Uterus (tissue), 4 donors: Measurements from ENCODE around the gene DARS2. TPM values are rescaled to one million over a fixed set of nuclear protein-coding genes. Genes with fewer than 3 reads are reported as not detected.
"Not testable (repeated sequence)": the region's sequence is repeated elsewhere in the genome, so short reads cannot be mapped to it uniquely, and the experiment has no call there.

Experiments
- DNase-seq, 2 donors: peaks; one replicate each; pipeline ENCODE4 v3.0.0-alpha.2; 2019 to 2020
- H3K27ac ChIP-seq, 2 donors: fragments of 200-600 bp; sonication (generic); 1 replicate in 1 of 2; 2 replicates in 1 of 2; pipeline ENCODE4 v1.5.1; 2016 to 2018
- H3K27me3 ChIP-seq, 2 donors: fragments of 200-600 bp; sonication (generic); one replicate each; pipeline ENCODE4 v1.5.1; 2018 to 2019; ENCODE audit warnings: control low read depth in 1 of 2
- H3K36me3 ChIP-seq, 2 donors: fragments of 200-600 bp; sonication (generic); one replicate each; pipeline ENCODE4 v1.5.1; 2019; ENCODE audit warnings: control low read depth in 1 of 2
- H3K4me1 ChIP-seq, 2 donors: fragments of 200-600 bp; sonication (generic); one replicate each; pipeline ENCODE4 v1.5.1; 2018 to 2019; ENCODE audit warnings: control low read depth in 1 of 2
- H3K4me3 ChIP-seq, 2 donors: fragments of 200-600 bp; sonication (generic); 1 replicate in 1 of 2; 2 replicates in 1 of 2; pipeline ENCODE4 v1.5.1; 2018 to 2019; ENCODE audit warnings: mild to moderate bottlenecking in 1 of 2
- H3K9me3 ChIP-seq, 2 donors: fragments of 200-600 bp; sonication (generic); one replicate each; pipeline ENCODE4 v1.5.1; 2019; ENCODE audit warnings: control low read depth in 1 of 2
- POLR2A ChIP-seq, 2 donors: fragments of 450-650 bp; IDR thresholded peaks; one replicate each; pipeline ENCODE4 v1.6.1; 2016; ENCODE audit warnings: antibody characterized with exemption in 2 of 2, mild to moderate bottlenecking in 1 of 2, moderate library complexity in 1 of 2
- intact Hi-C: fragments of 100-400 bp; cut with DNase I; formaldehyde crosslinking; loops from one replicate; pipeline ENCODE4 v1.15.1; 2023; ENCODE audit warnings: low total_unique reads
- total RNA-seq, 4 donors: library from RNA; depleted of rRNA in 3 of 4; stranded (reverse); fragments of >200 nt in 3 of 4; gene quantifications; one replicate each; pipeline versions ENCODE4 v1.1.0 to v1.2.4, GENCODE V29; 2014 to 2023
- TF ChIP-seq, protein P1 (sequence below), 4 experiments: fragments of 200-600 bp in 2 of 4; fragments of 450-650 bp in 2 of 4; sonication (generic) in 2 of 4; IDR thresholded peaks; one replicate each; pipeline ENCODE4 v1.5.1; 2016 to 2019; ENCODE audit warnings: antibody characterized with exemption in 4 of 4, mild to moderate bottlenecking in 2 of 4, moderate library complexity in 1 of 4
- donor health status: DM: yes; HTN: yes; CAD: no.

Gene DARS2
- total RNA-seq, 4 donors from 2014 or later: 4.1 to 20.0 (median 12.7) TPM

DNA sequence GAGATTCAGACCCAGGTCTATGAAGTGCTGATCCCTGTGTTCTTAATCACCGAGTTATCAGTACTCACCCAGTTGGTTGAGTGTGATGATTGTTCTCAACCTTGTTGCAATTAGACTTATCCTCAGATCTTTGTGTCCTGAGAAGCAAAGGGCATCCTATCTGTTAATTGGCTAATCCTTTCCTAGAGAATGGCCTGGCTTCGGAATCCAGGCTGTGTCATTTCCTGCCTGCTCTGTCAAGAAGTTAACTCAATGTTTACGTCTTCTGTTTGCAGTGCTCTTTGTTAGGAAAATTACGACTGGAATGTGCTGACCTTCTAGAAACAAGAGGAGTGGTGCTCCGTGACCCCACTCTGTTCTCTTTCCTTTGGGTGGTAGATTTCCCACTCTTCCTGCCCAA lies 28.6 kb downstream of the DARS2 start:
- TF ChIP-seq POLR2A (IDR thresholded peaks at IDR 0.05): no peak
- TF ChIP-seq, protein P1, sequence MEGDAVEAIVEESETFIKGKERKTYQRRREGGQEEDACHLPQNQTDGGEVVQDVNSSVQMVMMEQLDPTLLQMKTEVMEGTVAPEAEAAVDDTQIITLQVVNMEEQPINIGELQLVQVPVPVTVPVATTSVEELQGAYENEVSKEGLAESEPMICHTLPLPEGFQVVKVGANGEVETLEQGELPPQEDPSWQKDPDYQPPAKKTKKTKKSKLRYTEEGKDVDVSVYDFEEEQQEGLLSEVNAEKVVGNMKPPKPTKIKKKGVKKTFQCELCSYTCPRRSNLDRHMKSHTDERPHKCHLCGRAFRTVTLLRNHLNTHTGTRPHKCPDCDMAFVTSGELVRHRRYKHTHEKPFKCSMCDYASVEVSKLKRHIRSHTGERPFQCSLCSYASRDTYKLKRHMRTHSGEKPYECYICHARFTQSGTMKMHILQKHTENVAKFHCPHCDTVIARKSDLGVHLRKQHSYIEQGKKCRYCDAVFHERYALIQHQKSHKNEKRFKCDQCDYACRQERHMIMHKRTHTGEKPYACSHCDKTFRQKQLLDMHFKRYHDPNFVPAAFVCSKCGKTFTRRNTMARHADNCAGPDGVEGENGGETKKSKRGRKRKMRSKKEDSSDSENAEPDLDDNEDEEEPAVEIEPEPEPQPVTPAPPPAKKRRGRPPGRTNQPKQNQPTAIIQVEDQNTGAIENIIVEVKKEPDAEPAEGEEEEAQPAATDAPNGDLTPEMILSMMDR (IDR thresholded peaks at IDR 0.05): no peak
- Histone ChIP-seq H3K36me3 (no peaks in the 10 kb centered on the region), H3K4me3 (no peak overlapping the region), H3K4me1 (no peaks in the 10 kb centered on the region), H3K27me3 (no peaks in the 10 kb centered on the region), H3K27ac (peak overlapping the region; percentile 32 to 59), H3K9me3 (no peaks in the 10 kb centered on the region)
- no peak for DNase-seq
- intact Hi-C loops: no loop called here

DNA sequence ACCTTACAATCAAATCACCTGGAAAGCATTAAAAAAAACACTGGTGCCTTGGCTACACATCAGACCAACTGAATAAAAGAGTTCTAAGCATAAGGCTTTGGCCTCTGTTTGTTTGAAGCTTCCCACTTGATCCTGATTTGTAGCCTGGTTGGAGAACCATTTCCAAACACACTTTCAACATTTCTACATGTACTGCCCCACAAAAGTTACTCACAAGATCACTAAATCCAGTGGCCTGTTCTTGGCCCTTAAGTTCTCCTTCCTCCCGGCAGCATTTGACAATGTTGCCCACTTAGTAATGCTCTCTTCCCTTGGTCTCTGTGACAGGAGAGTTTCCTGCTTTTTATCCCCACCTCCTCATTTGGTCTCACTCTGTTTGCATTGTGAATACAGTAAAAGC lies 31.5 kb downstream of the DARS2 start:
- no peak for DNase-seq
- H3K4me1 ChIP-seq: no peaks in the 10 kb centered on the region
- TF ChIP-seq, protein P1 (IDR thresholded peaks at IDR 0.05): no peak
- TF ChIP-seq POLR2A (IDR thresholded peaks at IDR 0.05): no peak
- H3K36me3 ChIP-seq: no peaks in the 10 kb centered on the region
- intact Hi-C loops: no loop called here
- H3K27me3 ChIP-seq: no peaks in the 10 kb centered on the region
- no peak overlapping the region for H3K27ac ChIP-seq
- H3K9me3 ChIP-seq: no peaks in the 10 kb centered on the region
- no peak overlapping the region for H3K4me3 ChIP-seq

GRCh38 chr1:173856903-173857302 lies 32.4 kb downstream of the DARS2 start:
- H3K27me3 ChIP-seq: no peaks in the 10 kb centered on the region
- no peaks in the 10 kb centered on the region for H3K4me1 ChIP-seq
- H3K36me3 ChIP-seq: no peaks in the 10 kb centered on the region
- intact Hi-C loops: no loop called here
- no peak for DNase-seq
- no peak overlapping the region for H3K27ac ChIP-seq
- TF ChIP-seq, protein P1 (IDR thresholded peaks at IDR 0.05): no peak
- TF ChIP-seq POLR2A (IDR thresholded peaks at IDR 0.05): no peak
- H3K4me3 ChIP-seq: no peak overlapping the region
- H3K9me3 ChIP-seq: no peaks in the 10 kb centered on the region

DNA sequence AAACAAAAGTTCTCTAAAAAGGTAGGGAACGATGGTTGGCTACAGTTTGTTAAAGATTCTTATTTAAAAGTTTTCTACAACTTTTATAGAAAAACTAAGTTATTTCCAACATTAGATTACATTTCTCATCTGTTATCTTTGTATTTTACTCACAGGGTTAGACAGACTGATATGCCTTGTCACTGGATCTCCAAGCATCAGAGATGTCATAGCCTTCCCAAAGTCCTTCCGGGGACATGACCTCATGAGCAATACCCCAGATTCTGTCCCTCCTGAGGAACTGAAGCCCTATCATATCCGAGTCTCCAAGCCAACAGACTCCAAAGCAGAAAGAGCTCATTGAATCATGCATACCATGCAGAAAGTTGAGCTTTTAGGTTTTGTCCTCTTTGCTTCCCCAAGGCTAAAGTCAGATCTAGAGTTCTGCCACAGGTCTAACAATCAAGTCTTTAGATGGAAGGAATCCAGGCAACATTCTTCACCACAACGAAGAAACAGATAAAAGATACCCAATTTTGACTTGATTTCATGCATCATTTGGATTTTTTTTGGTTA lies 33.0 kb downstream of the DARS2 start:
- H3K4me1 ChIP-seq: no peaks in the 10 kb centered on the region
- DNase-seq: no peak
- intact Hi-C loops: no loop called here
- no peaks in the 10 kb centered on the region for H3K27me3 ChIP-seq
- no peak overlapping the region for H3K4me3 ChIP-seq
- no peaks in the 10 kb centered on the region for H3K36me3 ChIP-seq
- no peak overlapping the region for H3K27ac ChIP-seq
- TF ChIP-seq POLR2A (IDR thresholded peaks at IDR 0.05): no peak
- TF ChIP-seq, protein P1 (IDR thresholded peaks at IDR 0.05): no peak
- no peaks in the 10 kb centered on the region for H3K9me3 ChIP-seq

DNA sequence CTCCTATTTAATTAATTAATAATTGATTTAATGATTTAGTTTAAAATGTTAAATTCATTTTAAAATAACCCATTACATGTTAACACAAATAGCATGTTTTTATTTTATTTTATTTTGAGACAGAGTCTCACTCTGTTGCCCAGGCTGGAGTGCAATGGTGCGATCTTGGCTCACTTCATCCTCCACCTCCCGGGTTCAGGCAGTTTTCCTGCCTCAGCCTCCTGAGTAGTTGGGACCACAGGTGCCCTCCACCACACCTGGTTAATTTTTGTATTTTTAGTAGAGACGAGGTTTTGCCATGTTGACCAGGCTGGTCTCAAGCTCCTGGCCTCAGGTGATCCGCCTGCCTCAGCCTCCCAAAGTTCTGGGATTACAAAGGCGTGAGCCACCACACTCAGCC lies 35.1 kb downstream of the DARS2 start:
- H3K4me3 ChIP-seq, H3K9me3 ChIP-seq, H3K36me3 ChIP-seq, H3K27me3 ChIP-seq, H3K4me1 ChIP-seq, intact Hi-C loops, H3K27ac ChIP-seq, DNase-seq: not testable (repeated sequence)

- no peak overlapping the region for H3K27ac ChIP-seq
- no peak overlapping the region for H3K4me3 ChIP-seq
- intact Hi-C loops: no loop called here
- no peaks in the 10 kb centered on the region for H3K27me3 ChIP-seq
- no peak for DNase-seq
- no peaks in the 10 kb centered on the region for H3K36me3 ChIP-seq
- TF ChIP-seq POLR2A (IDR thresholded peaks at IDR 0.05): no peak
- TF ChIP-seq, protein P1 (IDR thresholded peaks at IDR 0.05): no peak
- H3K9me3 ChIP-seq: no peaks in the 10 kb centered on the region
- no peaks in the 10 kb centered on the region for H3K4me1 ChIP-seq
Measured at GRCh38 chr1:173860065-173860464, 35.6 kb downstream of the DARS2 start.
